HepG2 (cell line): ENCODE data around the gene MIF4GD. TPM values are rescaled to one million over a fixed set of nuclear protein-coding genes. Genes with fewer than 3 reads are reported as not detected.
A peak's percentile ranks its signal among the peaks of the same experiment; 100 is the strongest.

Experiments used
- HOXA5 ChIP-seq: sonication (generic); formaldehyde crosslinking; IDR thresholded peaks from 2 replicates; pipeline ENCODE4 v1.4.0; 2020; ENCODE audit warnings: missing genetic modification reagents
- KLF9 ChIP-seq: IDR thresholded peaks from 2 replicates; pipeline ENCODE4 v1.6.1; 2016; ENCODE audit warnings: low read depth
- MBD4 ChIP-seq: IDR thresholded peaks from 2 replicates; pipeline ENCODE4 v1.6.1; 2012; ENCODE audit warnings: low read length, inconsistent platforms, borderline replicate concordance
- SALL1 ChIP-seq: sonication (generic); formaldehyde crosslinking; IDR thresholded peaks from 2 replicates; pipeline ENCODE4 v1.8.0; 2022; ENCODE audit warnings: mild to moderate bottlenecking, missing genetic modification reagents
- TEAD2 ChIP-seq: sonication (generic); formaldehyde crosslinking; IDR thresholded peaks from 2 replicates; pipeline ENCODE4 v1.9.0; 2021; ENCODE audit warnings: missing genetic modification reagents
- THRA ChIP-seq: sonication (generic); formaldehyde crosslinking; IDR thresholded peaks from 2 replicates; pipeline ENCODE4 v1.4.0; 2020; ENCODE audit warnings: missing genetic modification reagents, borderline replicate concordance
- ZNF234 ChIP-seq: sonication (generic); formaldehyde crosslinking; conservative IDR thresholded peaks from 2 replicates; pipeline ENCODE4 v1.5.1; 2020; ENCODE audit warnings: mild to moderate bottlenecking, missing genetic modification reagents
- ZNF598 ChIP-seq: sonication (generic); formaldehyde crosslinking; IDR thresholded peaks from 2 replicates; pipeline ENCODE4 v1.5.1; 2020; ENCODE audit warnings: mild to moderate bottlenecking, missing genetic modification reagents, borderline replicate concordance
- ZNF678 ChIP-seq: sonication (generic); formaldehyde crosslinking; IDR thresholded peaks from 2 replicates; pipeline ENCODE4 v1.4.0; 2020; ENCODE audit warnings: mild to moderate bottlenecking, missing genetic modification reagents
- ZNF7 ChIP-seq: IDR thresholded peaks from 2 replicates; pipeline ENCODE4 v1.6.1; 2016; ENCODE audit warnings: missing biosample characterization, missing genetic modification reagents
- ZSCAN12 ChIP-seq: sonication (generic); formaldehyde crosslinking; IDR thresholded peaks from 2 replicates; pipeline ENCODE4 v1.9.0; 2021; ENCODE audit warnings: mild to moderate bottlenecking, missing genetic modification reagents
- polyA plus RNA-seq, 8 experiments: library from polyadenylated mRNA; depleted of rRNA in 3 of 8; stranded (reverse) in 7 of 8; unstranded in 1 of 8; fragments of >200 nt; fragmentation: Illumina TruSeq in 4 of 8; extraction: Trizol in 4 of 8; gene quantifications; 2 replicates each; pipeline versions ENCODE4 v1.2.1 to v1.2.3, GENCODE V29; 2011 to 2016; ENCODE audit warnings: low read depth in 4 of 8, missing spikeins in 1 of 8, mixed read lengths in 1 of 8; ENCODE audit not compliant: insufficient read depth in 1 of 8
- total RNA-seq, 5 experiments: library from RNA; depleted of rRNA; stranded (reverse); fragments of >200 nt; fragmentation: Illumina TruSeq; extraction: Trizol; gene quantifications; 2 replicates each; pipeline ENCODE4 v1.2.3, GENCODE V29; 2016; ENCODE audit warnings: low read depth in 1 of 5
- TF ChIP-seq, protein P1 (sequence below): sonication (generic); formaldehyde crosslinking; IDR thresholded peaks from one replicate; pipeline ENCODE4 v1.5.1; 2020; ENCODE audit warnings: mild to moderate bottlenecking, missing genetic modification reagents; ENCODE audit errors: not compliant biosample characterization
- TF ChIP-seq, protein P2 (sequence below), 2 experiments: sonication (generic) in 1 of 2; formaldehyde crosslinking in 1 of 2; IDR thresholded peaks; 2 replicates each; pipeline versions ENCODE4 v1.5.1 to v1.6.1; 2011 to 2020; ENCODE audit warnings: borderline replicate concordance in 1 of 2, low read depth in 1 of 2, low read length in 1 of 2, mild to moderate bottlenecking in 1 of 2, missing genetic modification reagents in 1 of 2, moderate library complexity in 1 of 2
- TF ChIP-seq, protein P3 (sequence below): sonication (generic); formaldehyde crosslinking; IDR thresholded peaks from 2 replicates; pipeline ENCODE4 v1.4.0; 2020; ENCODE audit warnings: low read depth, mild to moderate bottlenecking, missing genetic modification reagents

Gene MIF4GD
- total and polyA plus RNA-seq, 2 of the 13 experiments (the other 11 are each of a cell fraction or from before 2014, with no cell fraction given) = 14.0 to 28.0 TPM

DNA sequence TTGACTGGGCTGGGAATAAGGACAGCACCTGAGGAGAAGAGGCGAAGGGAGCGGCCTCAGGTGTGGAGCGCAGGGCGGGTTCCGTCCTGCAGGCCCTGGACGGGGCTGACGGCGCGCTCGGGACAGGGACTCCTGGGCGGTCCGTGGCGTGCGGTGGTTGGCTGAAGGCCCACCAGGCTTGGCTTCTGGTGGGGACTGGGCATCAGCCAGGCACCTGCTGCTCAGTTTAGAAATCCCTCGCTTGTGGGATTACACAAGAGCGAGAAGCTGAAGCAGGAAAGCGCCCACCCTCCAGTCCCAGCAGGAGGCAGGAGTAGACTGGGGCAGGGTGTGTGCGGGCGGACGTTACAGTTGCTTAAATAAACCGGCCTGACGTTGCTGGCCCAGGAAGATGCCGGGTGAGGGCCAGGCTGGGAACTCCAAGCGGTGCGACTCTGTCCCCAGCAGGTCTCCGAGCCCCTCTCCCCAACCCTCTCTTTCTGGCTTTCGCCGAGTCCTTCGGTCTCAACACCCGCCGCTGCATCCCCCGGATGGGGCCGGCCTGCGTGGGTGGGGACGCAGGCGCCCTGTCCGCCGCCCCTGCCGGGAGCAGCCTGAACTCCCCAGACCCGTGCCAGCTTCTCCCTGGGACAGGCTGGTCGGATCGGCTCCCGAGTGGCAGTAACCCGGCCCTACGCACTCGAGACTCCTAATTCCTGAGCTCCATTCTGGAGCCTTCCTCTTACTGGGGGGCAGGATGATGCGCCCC is 639 bp downstream of the MIF4GD start (continued):
- TF ChIP-seq, protein P1, sequence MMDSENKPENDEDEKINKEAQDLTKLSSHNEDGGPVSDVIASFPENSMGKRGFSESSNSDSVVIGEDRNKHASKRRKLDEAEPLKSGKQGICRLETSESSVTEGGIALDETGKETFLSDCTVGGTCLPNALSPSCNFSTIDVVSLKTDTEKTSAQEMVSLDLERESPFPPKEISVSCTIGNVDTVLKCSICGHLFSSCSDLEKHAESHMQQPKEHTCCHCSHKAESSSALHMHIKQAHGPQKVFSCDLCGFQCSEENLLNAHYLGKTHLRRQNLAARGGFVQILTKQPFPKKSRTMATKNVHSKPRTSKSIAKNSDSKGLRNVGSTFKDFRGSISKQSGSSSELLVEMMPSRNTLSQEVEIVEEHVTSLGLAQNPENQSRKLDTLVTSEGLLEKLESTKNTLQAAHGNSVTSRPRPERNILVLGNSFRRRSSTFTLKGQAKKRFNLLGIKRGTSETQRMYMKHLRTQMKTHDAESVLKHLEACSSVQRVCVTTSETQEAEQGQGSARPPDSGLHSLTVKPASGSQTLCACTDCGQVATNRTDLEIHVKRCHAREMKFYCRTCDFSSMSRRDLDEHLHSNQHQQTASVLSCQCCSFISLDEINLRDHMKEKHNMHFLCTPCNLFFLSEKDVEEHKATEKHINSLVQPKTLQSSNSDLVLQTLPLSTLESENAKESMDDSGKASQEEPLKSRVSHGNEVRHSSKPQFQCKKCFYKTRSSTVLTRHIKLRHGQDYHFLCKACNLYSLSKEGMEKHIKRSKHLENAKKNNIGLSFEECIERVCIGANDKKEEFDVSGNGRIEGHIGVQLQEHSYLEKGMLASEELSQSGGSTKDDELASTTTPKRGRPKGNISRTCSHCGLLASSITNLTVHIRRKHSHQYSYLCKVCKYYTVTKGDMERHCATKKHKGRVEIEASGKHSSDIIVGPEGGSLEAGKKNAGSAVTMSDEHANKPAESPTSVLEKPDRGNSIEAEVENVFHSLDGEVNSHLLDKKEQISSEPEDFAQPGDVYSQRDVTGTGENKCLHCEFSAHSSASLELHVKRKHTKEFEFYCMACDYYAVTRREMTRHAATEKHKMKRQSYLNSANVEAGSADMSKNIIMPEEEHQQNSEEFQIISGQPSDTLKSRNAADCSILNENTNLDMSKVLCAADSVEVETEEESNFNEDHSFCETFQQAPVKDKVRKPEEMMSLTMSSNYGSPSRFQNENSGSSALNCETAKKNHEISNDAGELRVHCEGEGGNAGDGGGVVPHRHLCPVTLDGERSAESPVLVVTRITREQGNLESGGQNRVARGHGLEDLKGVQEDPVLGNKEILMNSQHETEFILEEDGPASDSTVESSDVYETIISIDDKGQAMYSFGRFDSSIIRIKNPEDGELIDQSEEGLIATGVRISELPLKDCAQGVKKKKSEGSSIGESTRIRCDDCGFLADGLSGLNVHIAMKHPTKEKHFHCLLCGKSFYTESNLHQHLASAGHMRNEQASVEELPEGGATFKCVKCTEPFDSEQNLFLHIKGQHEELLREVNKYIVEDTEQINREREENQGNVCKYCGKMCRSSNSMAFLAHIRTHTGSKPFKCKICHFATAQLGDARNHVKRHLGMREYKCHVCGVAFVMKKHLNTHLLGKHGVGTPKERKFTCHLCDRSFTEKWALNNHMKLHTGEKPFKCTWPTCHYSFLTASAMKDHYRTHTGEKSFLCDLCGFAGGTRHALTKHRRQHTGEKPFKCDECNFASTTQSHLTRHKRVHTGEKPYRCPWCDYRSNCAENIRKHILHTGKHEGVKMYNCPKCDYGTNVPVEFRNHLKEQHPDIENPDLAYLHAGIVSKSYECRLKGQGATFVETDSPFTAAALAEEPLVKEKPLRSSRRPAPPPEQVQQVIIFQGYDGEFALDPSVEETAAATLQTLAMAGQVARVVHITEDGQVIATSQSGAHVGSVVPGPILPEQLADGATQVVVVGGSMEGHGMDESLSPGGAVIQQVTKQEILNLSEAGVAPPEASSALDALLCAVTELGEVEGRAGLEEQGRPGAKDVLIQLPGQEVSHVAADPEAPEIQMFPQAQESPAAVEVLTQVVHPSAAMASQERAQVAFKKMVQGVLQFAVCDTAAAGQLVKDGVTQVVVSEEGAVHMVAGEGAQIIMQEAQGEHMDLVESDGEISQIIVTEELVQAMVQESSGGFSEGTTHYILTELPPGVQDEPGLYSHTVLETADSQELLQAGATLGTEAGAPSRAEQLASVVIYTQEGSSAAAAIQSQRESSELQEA (CRISPR knock-in tag) = no peak
- no peak for TF ChIP-seq KLF9 (CRISPR knock-in tag)
- TF ChIP-seq MBD4 = no peak
- 0 out of 2 replicates have a peak, but pooled peaks have one; percentile 17 for TF ChIP-seq THRA (CRISPR knock-in tag)
- TF ChIP-seq ZNF598 = no peak; the same call in 1 of the 2 replicates
- TF ChIP-seq, protein P2, sequence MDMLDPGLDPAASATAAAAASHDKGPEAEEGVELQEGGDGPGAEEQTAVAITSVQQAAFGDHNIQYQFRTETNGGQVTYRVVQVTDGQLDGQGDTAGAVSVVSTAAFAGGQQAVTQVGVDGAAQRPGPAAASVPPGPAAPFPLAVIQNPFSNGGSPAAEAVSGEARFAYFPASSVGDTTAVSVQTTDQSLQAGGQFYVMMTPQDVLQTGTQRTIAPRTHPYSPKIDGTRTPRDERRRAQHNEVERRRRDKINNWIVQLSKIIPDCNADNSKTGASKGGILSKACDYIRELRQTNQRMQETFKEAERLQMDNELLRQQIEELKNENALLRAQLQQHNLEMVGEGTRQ (IDR thresholded peaks at IDR 0.05; ENCODE audit: low read depth, low read length) = no peak
- TF ChIP-seq, protein P2 (CRISPR knock-in tag; IDR thresholded peaks at IDR 0.05; ENCODE audit: borderline replicate concordance) = no peak
- TF ChIP-seq HOXA5 = peak; percentile 14; the same call in 1 of the 2 replicates
- no peak for TF ChIP-seq ZNF7
- no peak for TF ChIP-seq TEAD2
- TF ChIP-seq ZNF234 = peak; percentile 29; the same call in 1 of the 2 replicates
- TF ChIP-seq ZNF678 = no peak
- TF ChIP-seq, protein P3, sequence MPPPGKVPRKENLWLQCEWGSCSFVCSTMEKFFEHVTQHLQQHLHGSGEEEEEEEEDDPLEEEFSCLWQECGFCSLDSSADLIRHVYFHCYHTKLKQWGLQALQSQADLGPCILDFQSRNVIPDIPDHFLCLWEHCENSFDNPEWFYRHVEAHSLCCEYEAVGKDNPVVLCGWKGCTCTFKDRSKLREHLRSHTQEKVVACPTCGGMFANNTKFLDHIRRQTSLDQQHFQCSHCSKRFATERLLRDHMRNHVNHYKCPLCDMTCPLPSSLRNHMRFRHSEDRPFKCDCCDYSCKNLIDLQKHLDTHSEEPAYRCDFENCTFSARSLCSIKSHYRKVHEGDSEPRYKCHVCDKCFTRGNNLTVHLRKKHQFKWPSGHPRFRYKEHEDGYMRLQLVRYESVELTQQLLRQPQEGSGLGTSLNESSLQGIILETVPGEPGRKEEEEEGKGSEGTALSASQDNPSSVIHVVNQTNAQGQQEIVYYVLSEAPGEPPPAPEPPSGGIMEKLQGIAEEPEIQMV (CRISPR knock-in tag) = peak; percentile 96
- TF ChIP-seq SALL1 (CRISPR knock-in tag) = peak; percentile 78
- TF ChIP-seq ZSCAN12 (CRISPR knock-in tag) = no peak
